Astrocyte (in vitro differentiated cells and primary cell): ENCODE data around the gene PYDC1. TPM values are rescaled to one million over a fixed set of nuclear protein-coding genes. Genes with fewer than 3 reads are reported as not detected.
A peak's percentile ranks its signal among the peaks of the same experiment; 100 is the strongest.

ENCODE experiments used
- DNase-seq: peaks from one replicate; pipeline ENCODE4 v3.0.0-alpha.2; 2010; ENCODE audit warnings: low read depth
- FAIRE-seq: peaks from 2 replicates; lab custom pipeline; 2011; peaks lifted over from hg19 to GRCh38; lab: Jason Lieb, UNC
- H2AFZ ChIP-seq: 2 replicates; pipeline ENCODE4 v1.6.0; 2012; ENCODE audit warnings: low read depth, low read length, inconsistent platforms
- H3K27ac ChIP-seq: 2 replicates; pipeline ENCODE4 v1.5.1; 2011; ENCODE audit warnings: low read depth, low read length, inconsistent platforms
- H3K27me3 ChIP-seq: 2 replicates; pipeline ENCODE4 v1.6.0; 2011; ENCODE audit warnings: low read length, inconsistent platforms; ENCODE audit not compliant: insufficient read depth
- H3K36me3 ChIP-seq: 2 replicates; pipeline ENCODE4 v1.5.1; 2011; ENCODE audit warnings: low read length, inconsistent platforms; ENCODE audit not compliant: insufficient read depth
- H3K4me1 ChIP-seq: 2 replicates; pipeline ENCODE4 v1.5.1; 2011; ENCODE audit warnings: low read length, inconsistent platforms; ENCODE audit not compliant: insufficient read depth
- H3K4me2 ChIP-seq: 2 replicates; pipeline ENCODE4 v1.6.0; 2012; ENCODE audit warnings: low read length, inconsistent platforms
- H3K4me3 ChIP-seq: 2 replicates; pipeline ENCODE4 v1.5.1; 2011; ENCODE audit warnings: low read depth, mild to moderate bottlenecking, low read length, inconsistent platforms; ENCODE audit not compliant: insufficient read depth
- H3K79me2 ChIP-seq: 2 replicates; pipeline ENCODE4 v1.6.0; 2012; ENCODE audit warnings: mild to moderate bottlenecking, low read length, inconsistent platforms; ENCODE audit not compliant: insufficient read depth
- H3K9ac ChIP-seq: 2 replicates; pipeline ENCODE4 v1.6.0; 2012; ENCODE audit warnings: mild to moderate bottlenecking, low read length, inconsistent platforms
- H3K9me3 ChIP-seq: 2 replicates; pipeline ENCODE4 v1.5.1; 2012; ENCODE audit warnings: low read depth, mild to moderate bottlenecking, low read length, inconsistent platforms; ENCODE audit not compliant: insufficient read depth
- H4K20me1 ChIP-seq: 2 replicates; pipeline ENCODE4 v1.6.0; 2012; ENCODE audit warnings: low read length, inconsistent platforms; ENCODE audit not compliant: insufficient read depth
- H3K27ac Mint-ChIP-seq: one replicate; pipeline ENCODE4 v1.8.0; 2021; ENCODE audit warnings: mild to moderate bottlenecking, mixed read lengths; ENCODE audit not compliant: unreplicated experiment
- H3K27me3 Mint-ChIP-seq: one replicate; pipeline ENCODE4 v1.8.0; 2021; ENCODE audit warnings: low read depth, mixed read lengths; ENCODE audit not compliant: unreplicated experiment
- H3K36me3 Mint-ChIP-seq: one replicate; pipeline ENCODE4 v1.8.0; 2021; ENCODE audit warnings: low read depth, mixed read lengths; ENCODE audit not compliant: unreplicated experiment
- H3K4me1 Mint-ChIP-seq: one replicate; pipeline ENCODE4 v1.8.0; 2021; ENCODE audit warnings: low read depth, mixed read lengths; ENCODE audit not compliant: unreplicated experiment
- H3K4me3 Mint-ChIP-seq: one replicate; pipeline ENCODE4 v1.8.0; 2021; ENCODE audit warnings: mild to moderate bottlenecking, moderate library complexity, mixed read lengths; ENCODE audit not compliant: unreplicated experiment
- H3K9me3 Mint-ChIP-seq: one replicate; pipeline ENCODE4 v1.8.0; 2021; ENCODE audit warnings: mild to moderate bottlenecking, mixed read lengths; ENCODE audit not compliant: unreplicated experiment
- EZH2 ChIP-seq: IDR thresholded peaks from 2 replicates; pipeline ENCODE4 v1.6.1; 2012; ENCODE audit warnings: mild to moderate bottlenecking, low read length, inconsistent platforms; ENCODE audit not compliant: insufficient read depth
- total RNA-seq: library from RNA; stranded (reverse); gene quantifications from 2 replicates; pipeline ENCODE4 v1.2.1, GENCODE V29; 2021
- TF ChIP-seq, protein P1 (sequence below): IDR thresholded peaks from 2 replicates; pipeline ENCODE4 v1.5.1; 2011; ENCODE audit warnings: low read depth, mild to moderate bottlenecking, inconsistent platforms, low read length, moderate library complexity; ENCODE audit not compliant: insufficient read depth

The PYDC1 gene
- total RNA-seq, 1 donor from 2014 or later: not detected

DNA sequence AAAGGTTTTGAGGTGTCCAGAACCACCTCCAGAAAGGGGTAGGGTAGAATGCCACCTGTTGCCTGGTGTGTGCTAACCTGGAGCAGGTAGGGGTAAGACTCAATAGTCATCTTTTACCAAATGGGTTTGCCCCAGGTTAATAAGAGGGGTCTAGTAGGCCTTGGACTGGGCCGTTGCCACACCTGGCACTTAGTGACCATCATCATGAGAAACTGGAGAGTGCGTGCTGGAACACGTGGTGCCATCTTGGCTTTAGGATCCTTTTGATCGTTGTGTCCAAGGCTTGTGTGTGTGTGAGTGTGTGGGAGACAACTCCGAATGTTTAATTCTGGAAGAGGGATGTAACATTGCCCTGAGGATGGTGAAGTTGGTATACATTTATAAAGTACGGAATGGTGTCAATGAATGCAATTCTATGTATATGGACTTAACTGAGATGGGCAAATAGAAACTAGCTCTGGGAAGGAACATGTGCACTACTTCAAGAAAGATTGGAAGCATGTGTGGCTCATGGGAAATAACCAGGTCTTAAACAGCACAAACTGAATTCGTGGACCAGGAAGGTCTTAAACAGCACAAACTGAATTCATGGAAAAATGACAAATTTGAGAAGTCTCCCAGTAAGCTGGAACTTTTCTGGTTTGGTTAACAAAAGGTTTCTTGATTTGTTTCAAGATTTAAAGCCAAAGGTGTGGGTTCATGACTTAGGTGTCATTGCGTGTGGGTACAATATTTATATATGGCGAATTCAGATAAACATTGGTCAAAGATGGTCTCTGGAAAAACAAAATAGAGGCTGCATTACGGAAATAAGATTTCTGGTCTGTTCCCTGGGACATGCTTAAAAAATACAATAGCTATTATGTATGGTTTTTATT lies 29.8 kb downstream of the PYDC1 start:
- Histone ChIP-seq H3K9ac (no peak overlapping the region), H3K79me2 (peaks cover 92% of the 10 kb centered on the region), H3K36me3 (peaks cover 89% of the 10 kb centered on the region), H3K4me2 (no peak overlapping the region), H3K9me3 (no peaks in the 10 kb centered on the region), H2AFZ (no peak overlapping the region), H3K27ac (no peak overlapping the region), H3K27me3 (no peaks in the 10 kb centered on the region), H3K4me1 (peaks cover 19% of the 10 kb centered on the region), H4K20me1 (peaks cover 100% of the 10 kb centered on the region), H3K4me3 (no peak overlapping the region)
- Mint-ChIP-seq H3K27me3 (no peaks in the 10 kb centered on the region), H3K4me3 (peak overlapping the region; percentile 8), H3K4me1 (peaks cover 51% of the 10 kb centered on the region), H3K36me3 (peaks cover 59% of the 10 kb centered on the region), H3K27ac (no peak overlapping the region), H3K9me3 (no peaks in the 10 kb centered on the region)
- no peak for DNase-seq
- FAIRE-seq: no peak
- TF ChIP-seq EZH2: no peak
- TF ChIP-seq, protein P1, sequence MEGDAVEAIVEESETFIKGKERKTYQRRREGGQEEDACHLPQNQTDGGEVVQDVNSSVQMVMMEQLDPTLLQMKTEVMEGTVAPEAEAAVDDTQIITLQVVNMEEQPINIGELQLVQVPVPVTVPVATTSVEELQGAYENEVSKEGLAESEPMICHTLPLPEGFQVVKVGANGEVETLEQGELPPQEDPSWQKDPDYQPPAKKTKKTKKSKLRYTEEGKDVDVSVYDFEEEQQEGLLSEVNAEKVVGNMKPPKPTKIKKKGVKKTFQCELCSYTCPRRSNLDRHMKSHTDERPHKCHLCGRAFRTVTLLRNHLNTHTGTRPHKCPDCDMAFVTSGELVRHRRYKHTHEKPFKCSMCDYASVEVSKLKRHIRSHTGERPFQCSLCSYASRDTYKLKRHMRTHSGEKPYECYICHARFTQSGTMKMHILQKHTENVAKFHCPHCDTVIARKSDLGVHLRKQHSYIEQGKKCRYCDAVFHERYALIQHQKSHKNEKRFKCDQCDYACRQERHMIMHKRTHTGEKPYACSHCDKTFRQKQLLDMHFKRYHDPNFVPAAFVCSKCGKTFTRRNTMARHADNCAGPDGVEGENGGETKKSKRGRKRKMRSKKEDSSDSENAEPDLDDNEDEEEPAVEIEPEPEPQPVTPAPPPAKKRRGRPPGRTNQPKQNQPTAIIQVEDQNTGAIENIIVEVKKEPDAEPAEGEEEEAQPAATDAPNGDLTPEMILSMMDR: no peak

DNA sequence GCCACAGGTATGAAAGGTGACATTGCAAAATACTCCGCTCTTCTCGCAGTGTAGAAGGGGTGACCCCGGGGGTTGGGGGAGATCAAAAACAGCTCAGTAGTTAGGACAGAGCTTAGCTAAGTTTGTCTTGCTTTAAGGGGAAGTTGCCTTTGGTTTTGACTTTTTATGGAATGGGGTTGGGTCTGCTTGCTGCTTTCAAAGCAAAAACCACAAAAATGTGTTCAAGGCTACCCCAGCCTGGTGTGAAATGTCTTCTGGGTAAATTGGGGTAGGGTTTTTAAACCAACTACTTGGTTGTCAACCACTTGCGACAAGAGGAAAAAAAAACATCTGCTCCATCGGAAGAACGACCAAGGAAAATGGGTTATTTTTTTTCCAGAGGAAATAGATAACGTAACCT lies 30.8 kb downstream of the PYDC1 start:
- TF ChIP-seq EZH2: no peak
- TF ChIP-seq, protein P1: no peak
- Histone ChIP-seq H3K9me3 (no peaks in the 10 kb centered on the region), H4K20me1 (peaks cover 100% of the 10 kb centered on the region), H3K4me1 (peaks cover 21% of the 10 kb centered on the region), H3K4me3 (no peak overlapping the region), H2AFZ (no peak overlapping the region), H3K79me2 (peaks cover 98% of the 10 kb centered on the region), H3K4me2 (no peak overlapping the region), H3K36me3 (peaks cover 83% of the 10 kb centered on the region), H3K27ac (no peak overlapping the region), H3K9ac (no peak overlapping the region), H3K27me3 (no peaks in the 10 kb centered on the region)
- H3K9me3 Mint-ChIP-seq: no peaks in the 10 kb centered on the region
- H3K4me3 Mint-ChIP-seq: peak overlapping the region; percentile 8
- peaks cover 52% of the 10 kb centered on the region for H3K36me3 Mint-ChIP-seq
- H3K27ac Mint-ChIP-seq: peak overlapping the region; percentile 21
- no peaks in the 10 kb centered on the region for H3K27me3 Mint-ChIP-seq
- DNase-seq (no peak), FAIRE-seq (no peak)
- H3K4me1 Mint-ChIP-seq: peaks cover 52% of the 10 kb centered on the region

DNA sequence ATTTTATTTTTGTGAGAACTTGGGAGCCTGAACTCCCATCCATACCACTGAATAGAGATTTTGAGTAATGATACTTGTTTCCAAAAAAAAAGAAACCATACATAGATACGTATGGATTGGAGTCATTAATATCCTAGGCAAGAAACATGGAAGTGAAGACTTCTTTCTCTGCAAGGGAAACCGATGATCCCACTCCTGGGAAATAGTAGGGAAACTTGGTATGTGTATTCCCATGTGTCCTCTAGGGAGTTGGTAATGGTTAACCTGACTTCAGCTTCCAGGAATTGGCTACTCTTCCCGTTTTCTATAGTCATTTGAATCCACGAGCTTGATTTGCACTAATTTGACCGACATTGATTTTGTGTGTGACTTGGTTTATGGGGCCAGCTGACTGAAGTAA lies 31.6 kb downstream of the PYDC1 start:
- peaks cover 77% of the 10 kb centered on the region for H3K36me3 ChIP-seq
- peaks cover 21% of the 10 kb centered on the region for H3K4me1 ChIP-seq
- no peak overlapping the region for H3K9ac ChIP-seq
- FAIRE-seq (no peak), DNase-seq (no peak)
- Mint-ChIP-seq H3K27ac (no peak overlapping the region), H3K36me3 (peaks cover 49% of the 10 kb centered on the region), H3K4me1 (peaks cover 52% of the 10 kb centered on the region), H3K27me3 (no peaks in the 10 kb centered on the region), H3K9me3 (no peaks in the 10 kb centered on the region), H3K4me3 (peak overlapping the region; percentile 8)
- H3K9me3 ChIP-seq: no peaks in the 10 kb centered on the region
- peaks cover 98% of the 10 kb centered on the region for H4K20me1 ChIP-seq
- TF ChIP-seq, protein P1: no peak
- no peak for TF ChIP-seq EZH2
- no peak overlapping the region for H3K4me3 ChIP-seq
- H2AFZ ChIP-seq: no peak overlapping the region
- H3K27me3 ChIP-seq: no peaks in the 10 kb centered on the region
- H3K27ac ChIP-seq: no peak overlapping the region
- H3K79me2 ChIP-seq: peaks cover 99% of the 10 kb centered on the region
- H3K4me2 ChIP-seq: peak overlapping the region; percentile 2
